ENCODE results near the gene PGAP3. TPM values are rescaled to one million over a fixed set of nuclear protein-coding genes. Genes with fewer than 3 reads are reported as not detected.

PGAP3 gene
- total and polyA plus RNA-seq, 2 donors, result 10.0 to 19.1 TPM

Small RNA genes lying within 50 kb of the gene (small RNA-seq; reads per million reads assigned to genes)
- gene MIR4728, result 0.59 reads per million, percentile 55 among the genes with 10 or more reads in this experiment

Other genes starting within 250 kb of the PGAP3 start
- gene MED1, start 236.8 kb downstream of the PGAP3 start, total RNA-seq, result 27.4 TPM
- gene MED1, start 236.8 kb downstream of the PGAP3 start, polyA plus RNA-seq, result 17.1 TPM
- gene CDK12, start 226.6 kb downstream of the PGAP3 start, total RNA-seq, result 42.3 TPM
- gene CDK12, start 226.6 kb downstream of the PGAP3 start, polyA plus RNA-seq, result 18.9 TPM
- gene NEUROD2, start 80.1 kb downstream of the PGAP3 start, total RNA-seq, result not detected
- gene NEUROD2, start 80.1 kb downstream of the PGAP3 start, polyA plus RNA-seq, result not detected
- 5.1 TPM for gene PPP1R1B, start 61.1 kb downstream of the PGAP3 start, total RNA-seq
- gene PPP1R1B, start 61.1 kb downstream of the PGAP3 start, polyA plus RNA-seq, result 17.1 TPM
- gene STARD3, start 50.9 kb downstream of the PGAP3 start, total RNA-seq, result 18.2 TPM
- 69.4 TPM for gene STARD3, start 50.9 kb downstream of the PGAP3 start, polyA plus RNA-seq
- 3.3 TPM for gene TCAP, start 22.7 kb downstream of the PGAP3 start, total RNA-seq
- gene TCAP, start 22.7 kb downstream of the PGAP3 start, polyA plus RNA-seq, result 0.73 TPM
- not detected for gene PNMT, start 19.6 kb downstream of the PGAP3 start, total RNA-seq
- gene PNMT, start 19.6 kb downstream of the PGAP3 start, polyA plus RNA-seq, result 9.3 TPM
- 60.5 TPM for gene ERBB2, start 12.0 kb upstream of the PGAP3 start, total RNA-seq
- gene ERBB2, start 12.0 kb upstream of the PGAP3 start, polyA plus RNA-seq, result 38.3 TPM
- 7.9 TPM for gene MIEN1, start 42.5 kb upstream of the PGAP3 start, total RNA-seq
- gene MIEN1, start 42.5 kb upstream of the PGAP3 start, polyA plus RNA-seq, result 60.5 TPM
- gene GRB7, start 49.9 kb upstream of the PGAP3 start, total RNA-seq, result 2.9 TPM
- gene GRB7, start 49.9 kb upstream of the PGAP3 start, polyA plus RNA-seq, result 2.7 TPM
- gene IKZF3, start 176.3 kb upstream of the PGAP3 start, total RNA-seq, result 1.2 TPM
- 0.58 TPM for gene IKZF3, start 176.3 kb upstream of the PGAP3 start, polyA plus RNA-seq
- not detected for gene ZPBP2, start 180.1 kb upstream of the PGAP3 start, total RNA-seq
- 0.06 TPM for gene ZPBP2, start 180.1 kb upstream of the PGAP3 start, polyA plus RNA-seq
- gene GSDMB, start 230.6 kb upstream of the PGAP3 start, total RNA-seq, result 14.2 TPM
- 7.8 TPM for gene GSDMB, start 230.6 kb upstream of the PGAP3 start, polyA plus RNA-seq
- gene ORMDL3, start 239.5 kb upstream of the PGAP3 start, total RNA-seq, result 59.8 TPM
- gene ORMDL3, start 239.5 kb upstream of the PGAP3 start, polyA plus RNA-seq, result 61.9 TPM
- not detected for gene LRRC3C, start 239.7 kb upstream of the PGAP3 start, total RNA-seq
- not detected for gene LRRC3C, start 239.7 kb upstream of the PGAP3 start, polyA plus RNA-seq